GM23338 (cell line): ENCODE data around the gene TBCEL. TPM values are rescaled to one million over a fixed set of nuclear protein-coding genes. Genes with fewer than 3 reads are reported as not detected.

Source experiments
- ATAC-seq: fragments of 200-7000 bp; cut with Tn5 transposase; 3 replicates; pipeline ENCODE4 v1.9.1; 2020
- DNase-seq: peaks from one replicate; pipeline ENCODE4 v3.0.0-alpha.2; 2015; ENCODE audit warnings: low spot score
- H2AFZ ChIP-seq: fragments of 200-600 bp; sonication (generic); 2 replicates; pipeline ENCODE4 v1.8.0; 2016; ENCODE audit warnings: antibody characterized with exemption, mild to moderate bottlenecking, moderate library complexity
- H3F3A ChIP-seq: fragments of 200-600 bp; sonication (generic); replicated peaks from 2 replicates; pipeline ENCODE4 v1.8.0; 2017; ENCODE audit warnings: antibody characterized with exemption, mixed run types, low read depth
- H3K27ac ChIP-seq: fragments of 200-600 bp; sonication (generic); 2 replicates; pipeline ENCODE4 v1.6.1; 2016; ENCODE audit warnings: low read depth
- H3K27me3 ChIP-seq: fragments of 200-600 bp; sonication (generic); 2 replicates; pipeline ENCODE4 v1.8.0; 2016; ENCODE audit warnings: mild to moderate bottlenecking, mixed run types, moderate library complexity; ENCODE audit not compliant: insufficient read depth
- H3K36me3 ChIP-seq: fragments of 200-600 bp; sonication (generic); 2 replicates; pipeline ENCODE4 v1.8.0; 2016; ENCODE audit warnings: mild to moderate bottlenecking; ENCODE audit not compliant: insufficient read depth
- H3K4me1 ChIP-seq: fragments of 200-600 bp; sonication (generic); 2 replicates; pipeline ENCODE4 v1.8.0; 2016; ENCODE audit warnings: mild to moderate bottlenecking, moderate library complexity; ENCODE audit not compliant: insufficient read depth
- H3K4me2 ChIP-seq: fragments of 200-600 bp; sonication (generic); 2 replicates; pipeline ENCODE4 v1.7.1; 2017; ENCODE audit warnings: mixed run types
- H3K4me3 ChIP-seq: fragments of 200-600 bp; sonication (generic); 2 replicates; pipeline ENCODE4 v1.6.1; 2016; ENCODE audit warnings: mixed run types
- H3K79me2 ChIP-seq: fragments of 200-600 bp; sonication (generic); replicated peaks from 2 replicates; pipeline ENCODE4 v1.8.0; 2017; ENCODE audit warnings: mild to moderate bottlenecking; ENCODE audit not compliant: insufficient read depth
- H3K9me2 ChIP-seq: fragments of 200-600 bp; sonication (generic); 2 replicates; pipeline ENCODE4 v1.8.0; 2017; ENCODE audit not compliant: insufficient read depth
- H4K20me1 ChIP-seq: fragments of 200-600 bp; sonication (generic); replicated peaks from 2 replicates; pipeline ENCODE4 v1.8.0; 2017; ENCODE audit warnings: mild to moderate bottlenecking; ENCODE audit not compliant: insufficient read depth
- H3K27ac Mint-ChIP-seq: 2 replicates; pipeline ENCODE4 v1.8.0; 2020; ENCODE audit warnings: inconsistent platforms, mild to moderate bottlenecking, moderate library complexity, mixed read lengths
- H3K27me3 Mint-ChIP-seq: 3 replicates; pipeline ENCODE4 v1.8.0; 2022; ENCODE audit warnings: low read depth, mild to moderate bottlenecking, moderate library complexity, mixed read lengths, inconsistent platforms; ENCODE audit not compliant: insufficient read depth, poor library complexity
- H3K36me3 Mint-ChIP-seq: 3 replicates; pipeline ENCODE4 v1.8.0; 2021; ENCODE audit warnings: low read depth, mild to moderate bottlenecking, inconsistent platforms, moderate library complexity, mixed read lengths
- H3K4me1 Mint-ChIP-seq: 3 replicates; pipeline ENCODE4 v1.8.0; 2020; ENCODE audit warnings: mild to moderate bottlenecking, inconsistent platforms, mixed read lengths
- H3K4me3 Mint-ChIP-seq: 3 replicates; pipeline ENCODE4 v1.8.0; 2021; ENCODE audit warnings: moderate library complexity, mild to moderate bottlenecking, inconsistent platforms, mixed read lengths
- H3K9me3 Mint-ChIP-seq: 3 replicates; pipeline ENCODE4 v1.8.0; 2020; ENCODE audit warnings: moderate library complexity, mild to moderate bottlenecking, inconsistent platforms, mixed read lengths
- CREB1 ChIP-seq: fragments of 250-450 bp; sonication (Bioruptor Pico); IDR thresholded peaks from 2 replicates; pipeline ENCODE4 v1.5.0; 2020; ENCODE audit warnings: low read depth, mild to moderate bottlenecking, moderate library complexity
- CTCF ChIP-seq, 2 experiments: fragments of 200-600 bp in 1 of 2; sonication (generic) in 1 of 2; conservative IDR thresholded peaks; 2 replicates each; pipeline versions ENCODE4 v1.5.1 to v1.6.1; 2016 to 2017; ENCODE audit warnings: antibody characterized with exemption in 2 of 2, low read depth in 2 of 2, mild to moderate bottlenecking in 2 of 2, moderate library complexity in 1 of 2
- ETS1 ChIP-seq: IDR thresholded peaks from 2 replicates; pipeline ENCODE4 v1.6.1; 2016; ENCODE audit warnings: antibody characterized with exemption
- NANOG ChIP-seq: IDR thresholded peaks from 2 replicates; pipeline ENCODE4 v1.6.1; 2016; ENCODE audit warnings: antibody characterized with exemption, borderline replicate concordance
- POLR2AphosphoS5 ChIP-seq: IDR thresholded peaks from 2 replicates; pipeline ENCODE4 v1.6.1; 2016; ENCODE audit warnings: antibody characterized with exemption, low read depth
- REST ChIP-seq: IDR thresholded peaks from one replicate; pipeline ENCODE4 v1.6.1; 2018; ENCODE audit warnings: antibody characterized with exemption; ENCODE audit not compliant: unreplicated experiment
- STAT1 ChIP-seq: IDR thresholded peaks from one replicate; pipeline ENCODE4 v1.6.1; 2016; ENCODE audit warnings: antibody characterized with exemption; ENCODE audit not compliant: unreplicated experiment
- ZNF462 ChIP-seq: fragments of 250-450 bp; sonication (Bioruptor Pico); IDR thresholded peaks from 2 replicates; pipeline ENCODE4 v1.5.0; 2020; ENCODE audit warnings: mild to moderate bottlenecking, moderate library complexity
- polyA plus RNA-seq: library from polyadenylated mRNA; unstranded; fragments of >200 nt; fragmentation: Nextera tagmentation; extraction: Ambion mirVana; gene quantifications from 2 replicates; pipeline ENCODE4 v1.2.1, GENCODE V29; 2016
- total RNA-seq: library from RNA; depleted of rRNA; stranded (reverse); fragments of >200 nt; shearing (Covaris generic); gene quantifications from 2 replicates; pipeline ENCODE4 v1.2.3, GENCODE V29; 2014

TBCEL gene
- total and polyA plus RNA-seq, 2 experiments from 2014 or later = 5.4 to 16.2 TPM

GRCh38 chr11:121029813-121030445 is 6.0 kb downstream of the TBCEL start:
- H3K27ac Mint-ChIP-seq = no peak overlapping the region
- Histone ChIP-seq H3K27me3 (no peaks in the 10 kb centered on the region), H3K4me3 (no peak overlapping the region), H4K20me1 (peaks cover 10% of the 10 kb centered on the region; the same call in 1 of the 2 replicates), H3K79me2 (peaks cover 78% of the 10 kb centered on the region), H3K9me2 (no peaks in the 10 kb centered on the region), H3K4me2 (no peak overlapping the region), H2AFZ (no peak overlapping the region), H3K36me3 (no peaks in the 10 kb centered on the region), H3K27ac (no peak overlapping the region), H3F3A (no peaks in the 10 kb centered on the region), H3K4me1 (peaks cover under 1% of the 10 kb centered on the region; the same call in 1 of the 2 replicates)
- peaks cover 2% of the 10 kb centered on the region for H3K27me3 Mint-ChIP-seq
- no peak for ATAC-seq
- no peak for TF ChIP-seq STAT1
- no peak for TF ChIP-seq POLR2AphosphoS5
- TF ChIP-seq ZNF462 (CRISPR knock-in tag) = no peak
- TF ChIP-seq CREB1 (CRISPR knock-in tag) = no peak
- no peak for TF ChIP-seq ETS1
- TF ChIP-seq REST = no peak
- TF ChIP-seq CTCF (conservative IDR thresholded peaks at IDR 0.05; ENCODE audit: low read depth in 2 of 2) = no peak
- no peak for TF ChIP-seq NANOG
- H3K36me3 Mint-ChIP-seq = no peaks in the 10 kb centered on the region
- DNase-seq = no peak
- H3K4me3 Mint-ChIP-seq = no peak overlapping the region
- peaks cover 11% of the 10 kb centered on the region; the same call in 2 of the 3 replicates for H3K4me1 Mint-ChIP-seq
- H3K9me3 Mint-ChIP-seq = no peaks in the 10 kb centered on the region
